Activated T-cell treated with anti-CD3 and anti-CD28 coated beads, Interleukin-2, amount 50 U/mL, for 48 hours (primary cell): ENCODE results near the gene CLEC4G.
"Not testable (repeated sequence)": the region's sequence is repeated elsewhere in the genome, so short reads cannot be mapped to it uniquely, and the experiment has no call there.

Experiments used
- DNase-seq, 2 experiments: peaks; one replicate each; pipeline ENCODE4 v3.0.0-alpha.2; 2020

The CLEC4G gene

GRCh38 chr19:7732045-7732444 lies at the start of gene CLEC4G:
Gene CLEC4G (minus strand): TSS chr19:7732110. CDS start chr19:7732102, 8 bp downstream.
- DNase-seq, result no peak

GRCh38 chr19:7781157-7781556 lies 49.2 kb upstream of the CLEC4G start:
- DNase-seq, result no peak

- no peak for DNase-seq
These were observed 47.9 kb upstream of the CLEC4G start for GRCh38 chr19:7779631-7780486.

- DNase-seq, result no peak
These were observed 46.2 kb upstream of the CLEC4G start for GRCh38 chr19:7778081-7778480.

- no peak for DNase-seq
These were observed 43.9 kb upstream of the CLEC4G start for GRCh38 chr19:7775761-7776160.

GRCh38 chr19:7773841-7774240 lies 41.9 kb upstream of the CLEC4G start:
- DNase-seq, result no peak

GRCh38 chr19:7772752-7773291 lies 40.9 kb upstream of the CLEC4G start:
- DNase-seq, result peak; percentile 44 to 46

GRCh38 chr19:7771072-7771471 lies 39.2 kb upstream of the CLEC4G start:
- DNase-seq, result no peak

- DNase-seq, result no peak
These were observed 37.3 kb upstream of the CLEC4G start for GRCh38 chr19:7769171-7769570.

- no peak for DNase-seq
These were observed 35.6 kb upstream of the CLEC4G start for GRCh38 chr19:7767487-7767886.

- no peak for DNase-seq
These were observed 34.6 kb upstream of the CLEC4G start for GRCh38 chr19:7766535-7766934.

GRCh38 chr19:7765043-7765442 lies 33.1 kb upstream of the CLEC4G start:
- not testable (repeated sequence) for DNase-seq

GRCh38 chr19:7764157-7764556 lies 32.2 kb upstream of the CLEC4G start:
- not testable (repeated sequence) for DNase-seq

- no peak for DNase-seq
These were observed 31.8 kb upstream of the CLEC4G start for GRCh38 chr19:7763696-7764095.

- no peak for DNase-seq
These were observed 30.9 kb upstream of the CLEC4G start, which contains the start of gene CLEC4M for GRCh38 chr19:7762719-7763293. Gene CLEC4M (plus strand): TSS chr19:7763243. CDS start chr19:7763267, 24 bp downstream.

GRCh38 chr19:7759156-7759555 lies 27.2 kb upstream of the CLEC4G start:
- no peak for DNase-seq

- DNase-seq, result no peak
These were observed 25.4 kb upstream of the CLEC4G start for GRCh38 chr19:7757358-7757757.

GRCh38 chr19:7756258-7756657 lies 24.3 kb upstream of the CLEC4G start:
- DNase-seq, result no peak

- DNase-seq, result peak; percentile 58 to 62
These were observed 19.4 kb upstream of the CLEC4G start for GRCh38 chr19:7751157-7751783.

- no peak for DNase-seq
These were observed 16.8 kb upstream of the CLEC4G start for GRCh38 chr19:7748756-7749155.

GRCh38 chr19:7748171-7748570 lies 16.3 kb upstream of the CLEC4G start:
- DNase-seq, result no peak

GRCh38 chr19:7746903-7747884 lies 15.3 kb upstream of the CLEC4G start, which contains the start of gene CD209:
Gene CD209 (minus strand): TSS chr19:7747534. CDS start chr19:7747511, 23 bp downstream.
- no peak for DNase-seq
